ENCODE data around the gene UCHL3.

UCHL3 gene

DNA sequence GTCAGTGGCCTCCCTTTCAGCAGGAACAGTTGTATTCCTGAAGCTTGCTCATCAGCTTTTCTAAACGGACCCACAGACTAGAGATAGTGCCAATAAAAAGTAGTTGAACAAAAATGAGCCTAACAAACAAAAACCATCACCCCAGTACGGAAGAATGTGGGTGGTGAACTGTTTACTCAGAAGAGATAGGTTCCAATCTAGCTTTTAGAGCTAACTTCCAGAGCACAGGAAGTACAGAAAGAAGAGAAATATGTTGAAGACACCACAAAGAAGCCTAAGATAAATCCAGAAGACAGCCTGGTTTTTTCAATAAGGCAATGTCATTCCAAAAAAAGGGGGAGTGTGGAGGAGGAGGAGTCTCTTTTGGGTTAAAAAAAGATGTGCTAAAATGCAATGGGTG is 83.7 kb downstream of the UCHL3 start:
- DNase-seq, result no peak

- DNase-seq, result peak; percentile 6
Measured at GRCh38 chr13:75635101-75635827, 85.7 kb downstream of the UCHL3 start.

DNA sequence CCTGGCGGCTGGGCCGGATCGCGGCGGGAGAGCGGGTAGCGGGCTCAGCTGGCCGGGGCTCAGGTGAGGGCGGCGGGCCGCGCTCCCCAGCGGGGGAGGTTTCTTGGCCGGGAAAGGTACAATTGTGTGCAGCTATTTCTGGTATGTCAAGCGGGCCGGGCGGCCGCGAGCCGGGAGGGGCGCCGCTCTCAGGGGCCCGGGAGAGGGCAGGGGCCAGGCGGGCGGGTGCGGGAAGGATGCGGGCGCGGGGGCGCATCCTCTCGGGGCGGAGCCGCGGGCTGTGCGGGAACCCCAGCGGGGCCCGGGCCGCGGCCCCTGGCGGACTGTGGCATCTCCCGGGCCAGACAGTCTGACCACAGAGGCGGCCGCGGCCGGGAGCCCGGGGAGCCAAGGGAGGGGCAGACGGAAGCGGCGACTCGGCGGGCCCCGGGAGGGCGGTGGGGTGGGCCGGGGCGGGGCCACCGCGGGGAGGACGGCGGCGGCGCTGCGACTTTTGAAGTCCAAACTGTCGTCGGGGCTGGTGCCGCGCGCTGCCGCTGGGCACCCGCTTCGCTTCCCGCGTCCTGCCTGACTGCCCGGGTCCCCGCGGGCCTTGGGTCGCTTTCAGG is 86.3 kb downstream of the UCHL3 start, which contains the start of gene LMO7:
Gene LMO7 (plus strand): TSS at position 503 of the 608 bp plus-strand sequence. CDS start 328 bp downstream, outside the sequence.
- peak; percentile 46 for DNase-seq

- DNase-seq, result peak; percentile 19
Measured at GRCh38 chr13:75636436-75637180, 87.0 kb downstream of the UCHL3 start.

GRCh38 chr13:75637181-75637750 is 87.7 kb downstream of the UCHL3 start:
- no peak for DNase-seq

DNA sequence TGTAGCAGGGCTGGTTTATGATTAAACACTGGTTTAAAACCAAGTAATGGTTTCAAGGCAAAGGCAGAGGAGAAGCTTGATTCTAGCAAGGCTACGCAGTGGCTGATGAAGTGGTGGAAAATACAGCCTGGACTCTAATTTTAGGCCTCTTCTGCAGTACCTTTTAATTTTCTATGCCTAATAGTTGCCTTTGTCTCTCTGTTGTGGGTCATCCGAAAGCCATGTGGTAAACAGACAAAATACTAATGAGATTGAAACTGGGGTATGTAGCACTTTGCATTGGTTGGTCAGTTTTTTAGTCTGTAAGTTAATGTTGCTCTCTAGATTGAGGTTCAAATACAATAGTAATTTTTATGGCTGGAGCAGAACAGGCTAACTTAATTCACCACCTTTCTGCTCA is 89.9 kb downstream of the UCHL3 start:
- no peak for DNase-seq

DNA sequence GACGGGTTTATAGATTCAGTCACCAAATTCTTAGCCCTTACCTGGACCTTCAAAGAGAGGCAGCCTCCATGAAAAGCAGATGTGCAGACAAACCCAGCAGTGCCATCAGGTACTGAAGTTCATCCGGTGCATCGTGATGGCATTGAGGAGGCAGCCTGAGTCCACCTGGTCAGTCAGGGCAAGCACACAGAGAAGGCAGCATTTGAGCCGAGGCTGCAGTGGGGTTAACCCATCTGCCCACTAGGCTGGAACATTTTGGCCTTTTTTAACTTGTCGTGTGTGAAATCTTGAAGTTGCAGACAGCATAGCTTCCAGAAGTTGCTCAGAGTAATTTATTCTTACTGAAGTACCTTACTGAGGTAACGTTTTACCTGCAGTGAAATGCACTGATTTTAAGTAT is 91.4 kb downstream of the UCHL3 start:
- no peak for DNase-seq

DNA sequence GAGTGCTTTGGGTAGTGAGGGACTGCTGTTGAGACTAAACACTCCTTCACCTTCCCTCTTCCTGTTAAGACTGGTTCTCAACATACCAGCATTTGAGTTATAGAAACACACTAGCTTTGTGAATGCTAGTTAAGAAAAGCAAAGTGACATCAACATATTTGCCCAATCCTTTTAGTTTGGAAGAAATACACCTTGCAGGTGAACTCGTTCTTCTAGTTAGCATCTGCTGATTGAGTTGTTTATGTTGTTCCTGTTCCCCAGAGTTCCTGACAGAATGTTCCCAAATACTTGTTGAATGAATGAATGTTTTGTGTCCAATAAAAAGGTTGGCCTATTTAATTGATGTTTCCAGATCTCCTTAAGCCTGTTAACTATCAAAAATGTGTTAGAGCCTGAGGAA is 93.6 kb downstream of the UCHL3 start:
- DNase-seq, result no peak

DNA sequence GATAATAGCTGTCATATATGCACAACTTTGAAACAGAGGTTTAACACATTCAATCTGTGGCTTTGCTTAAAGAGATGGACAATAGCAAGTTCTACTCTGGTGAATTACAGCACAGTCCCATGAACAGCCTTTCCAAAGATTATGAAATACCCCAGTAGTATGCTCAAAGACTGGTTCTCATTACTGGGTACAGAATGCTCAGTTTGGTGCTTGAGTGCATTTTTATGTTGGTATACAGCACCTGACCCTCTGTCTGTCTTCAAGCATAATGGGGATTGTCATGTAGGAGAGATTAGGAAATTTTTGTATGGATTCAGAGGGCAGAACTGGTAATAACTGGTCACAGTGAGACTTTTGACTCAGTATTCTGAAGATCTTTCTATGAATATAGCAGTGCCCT is 94.1 kb downstream of the UCHL3 start:
- DNase-seq, result no peak

GRCh38 chr13:75645141-75645540 is 95.5 kb downstream of the UCHL3 start:
- no peak for DNase-seq

DNA sequence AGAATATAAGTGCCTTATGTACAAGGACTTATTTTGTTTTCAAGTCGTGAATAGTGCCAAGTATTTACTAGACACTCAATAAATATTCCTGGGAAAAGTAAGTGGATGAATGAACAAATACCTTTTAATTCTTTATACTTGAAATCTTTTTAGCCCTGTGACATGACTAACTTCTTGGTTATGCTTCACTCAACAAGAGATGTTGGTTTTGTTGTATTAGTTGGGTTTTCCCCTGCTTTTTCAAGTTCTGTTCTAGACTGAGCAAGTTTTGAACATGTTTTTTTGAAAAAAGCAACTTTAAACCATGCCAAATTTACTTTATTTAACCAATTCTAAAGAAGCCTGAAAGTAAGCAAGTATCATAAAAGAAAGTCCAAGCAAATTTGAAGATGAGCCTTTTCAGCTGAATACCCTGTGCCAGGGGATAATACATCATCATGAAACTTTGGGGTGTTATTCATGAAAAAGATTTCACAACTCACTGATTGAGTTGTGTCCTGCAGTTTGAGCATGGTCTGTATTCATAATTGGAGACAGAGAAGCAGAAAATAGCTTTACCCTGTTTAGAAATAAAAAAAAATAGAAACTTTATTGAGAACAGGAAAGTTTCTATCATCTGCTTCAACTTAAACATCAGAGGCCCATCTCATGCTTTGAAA is 97.7 kb downstream of the UCHL3 start:
- no peak for DNase-seq

DNA sequence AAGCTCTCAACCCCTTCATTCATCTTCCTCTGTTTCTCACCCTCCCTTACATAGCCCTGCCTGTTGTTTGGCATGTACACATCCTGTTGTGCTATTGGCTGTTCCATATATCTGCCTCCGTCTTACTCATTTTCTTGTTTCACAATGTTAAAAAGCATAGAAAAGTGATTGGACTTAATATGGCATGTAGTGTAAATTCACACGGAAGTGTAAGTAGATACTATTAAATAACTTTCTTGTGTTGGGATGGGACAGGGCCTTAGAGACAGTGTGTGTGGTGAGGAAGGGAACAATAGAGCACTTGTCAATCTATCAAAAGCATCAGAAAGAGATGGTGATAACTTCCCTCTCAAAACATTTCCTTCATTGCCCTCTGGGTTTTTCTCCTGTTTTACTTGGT is 98.9 kb downstream of the UCHL3 start:
- DNase-seq, result no peak

DNA sequence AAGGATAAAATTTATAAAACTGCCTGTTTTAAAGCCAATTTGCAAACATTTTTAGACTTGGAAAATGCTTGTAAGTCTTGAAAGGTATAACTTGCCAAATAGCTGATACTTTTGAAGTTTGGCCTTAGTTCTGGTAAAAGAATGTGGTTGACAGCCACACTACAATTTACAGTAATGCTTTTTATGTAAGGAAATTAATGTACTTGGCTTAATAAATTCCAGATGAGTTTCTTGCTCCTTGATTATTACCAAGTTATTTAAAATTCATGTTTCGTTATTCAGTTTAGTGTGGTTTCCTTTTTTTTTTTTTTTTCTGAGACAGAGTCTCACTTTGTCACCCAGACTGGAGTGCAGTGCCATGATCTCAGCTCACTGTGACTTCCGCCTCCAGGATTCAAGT is 101.4 kb downstream of the UCHL3 start:
- no peak for DNase-seq

- DNase-seq, result no peak
Measured at GRCh38 chr13:75652726-75653125, 103.1 kb downstream of the UCHL3 start.
